ENCODE data around the gene NFIB. TPM values are rescaled to one million over a fixed set of nuclear protein-coding genes. Genes with fewer than 3 reads are reported as not detected.

The NFIB gene
- total RNA-seq, 1 donor from 2014 or later, result 9.4 TPM

DNA sequence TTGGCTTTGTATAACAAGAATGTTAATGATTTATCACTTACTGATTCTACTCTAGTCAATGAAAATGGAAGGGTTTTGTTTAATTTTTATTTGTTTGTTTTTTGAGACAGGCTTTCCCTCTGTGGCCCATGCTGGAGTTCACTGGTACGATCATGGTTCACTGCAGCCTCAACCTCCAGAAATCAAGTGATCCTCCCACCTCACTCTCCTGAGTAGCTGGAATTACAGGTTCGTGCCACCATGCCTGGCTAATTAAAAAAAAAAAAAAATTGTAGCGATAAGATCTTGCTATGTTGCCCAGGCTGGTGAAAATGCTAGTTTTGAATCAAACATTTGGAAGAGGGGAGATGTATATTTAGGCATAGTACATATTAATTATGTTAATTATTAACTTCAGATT is 209.4 kb downstream of the NFIB start:
- Histone ChIP-seq H3K9me3 (ENCODE audit: insufficient read depth, low read depth, low read length) (no peaks in the 10 kb centered on the region), H3K27ac (ENCODE audit: low read depth, low read length) (no peak overlapping the region), H3K4me1 (ENCODE audit: insufficient read depth, low read length) (no peaks in the 10 kb centered on the region), H3K36me3 (ENCODE audit: insufficient read depth, low read length) (no peaks in the 10 kb centered on the region), H3K4me2 (ENCODE audit: low read length) (no peak overlapping the region), H3K79me2 (ENCODE audit: insufficient read depth, low read length) (no peaks in the 10 kb centered on the region), H3K27me3 (ENCODE audit: insufficient read depth, low read length) (no peaks in the 10 kb centered on the region), H3K4me3 (ENCODE audit: insufficient read depth, low read depth, low read length) (no peak overlapping the region), H4K20me1 (ENCODE audit: insufficient read depth, low read length) (no peaks in the 10 kb centered on the region), H2AFZ (ENCODE audit: low read depth, low read length) (no peak overlapping the region), H3K9ac (ENCODE audit: low read length) (no peak overlapping the region)
- Mint-ChIP-seq H3K9me3 (ENCODE audit: unreplicated experiment) (no peaks in the 10 kb centered on the region), H3K36me3 (ENCODE audit: low read depth, unreplicated experiment) (no peaks in the 10 kb centered on the region), H3K27me3 (ENCODE audit: low read depth, unreplicated experiment) (no peaks in the 10 kb centered on the region), H3K4me3 (ENCODE audit: unreplicated experiment) (no peak overlapping the region), H3K4me1 (ENCODE audit: low read depth, unreplicated experiment) (peaks cover 6% of the 10 kb centered on the region), H3K27ac (ENCODE audit: unreplicated experiment) (no peak overlapping the region)
- FAIRE-seq, result no peak
- TF ChIP-seq, protein P1, sequence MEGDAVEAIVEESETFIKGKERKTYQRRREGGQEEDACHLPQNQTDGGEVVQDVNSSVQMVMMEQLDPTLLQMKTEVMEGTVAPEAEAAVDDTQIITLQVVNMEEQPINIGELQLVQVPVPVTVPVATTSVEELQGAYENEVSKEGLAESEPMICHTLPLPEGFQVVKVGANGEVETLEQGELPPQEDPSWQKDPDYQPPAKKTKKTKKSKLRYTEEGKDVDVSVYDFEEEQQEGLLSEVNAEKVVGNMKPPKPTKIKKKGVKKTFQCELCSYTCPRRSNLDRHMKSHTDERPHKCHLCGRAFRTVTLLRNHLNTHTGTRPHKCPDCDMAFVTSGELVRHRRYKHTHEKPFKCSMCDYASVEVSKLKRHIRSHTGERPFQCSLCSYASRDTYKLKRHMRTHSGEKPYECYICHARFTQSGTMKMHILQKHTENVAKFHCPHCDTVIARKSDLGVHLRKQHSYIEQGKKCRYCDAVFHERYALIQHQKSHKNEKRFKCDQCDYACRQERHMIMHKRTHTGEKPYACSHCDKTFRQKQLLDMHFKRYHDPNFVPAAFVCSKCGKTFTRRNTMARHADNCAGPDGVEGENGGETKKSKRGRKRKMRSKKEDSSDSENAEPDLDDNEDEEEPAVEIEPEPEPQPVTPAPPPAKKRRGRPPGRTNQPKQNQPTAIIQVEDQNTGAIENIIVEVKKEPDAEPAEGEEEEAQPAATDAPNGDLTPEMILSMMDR (IDR thresholded peaks at IDR 0.05; ENCODE audit: insufficient read depth, low read depth, low read length), result no peak
- TF ChIP-seq EZH2 (IDR thresholded peaks at IDR 0.05; ENCODE audit: insufficient read depth, low read length), result no peak
- no peak for DNase-seq (ENCODE audit: low read depth)

DNA sequence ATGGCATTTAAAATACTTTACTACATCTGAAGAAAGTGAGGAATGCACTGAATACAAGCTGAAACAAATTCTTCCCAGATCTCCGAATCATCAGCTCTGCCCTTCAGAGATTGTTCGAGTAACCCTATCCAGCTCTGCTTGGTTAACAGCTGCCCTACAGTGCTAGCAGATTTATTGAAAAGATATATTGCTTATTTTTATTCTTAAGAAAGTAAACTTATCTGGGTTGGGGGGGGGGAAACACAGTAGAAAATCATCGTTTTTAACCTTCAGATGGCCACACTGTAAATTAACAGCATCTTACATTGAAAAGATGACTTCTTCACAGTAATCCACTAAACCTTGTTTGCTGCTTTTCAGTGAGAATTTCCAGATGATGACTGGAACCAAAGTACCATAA is 210.8 kb downstream of the NFIB start:
- DNase-seq (ENCODE audit: low read depth) (peak; percentile 22), FAIRE-seq (no peak)
- Histone ChIP-seq H3K27me3 (ENCODE audit: insufficient read depth, low read length) (no peaks in the 10 kb centered on the region), H3K9me3 (ENCODE audit: insufficient read depth, low read depth, low read length) (no peaks in the 10 kb centered on the region), H3K9ac (ENCODE audit: low read length) (no peak overlapping the region), H2AFZ (ENCODE audit: low read depth, low read length) (no peak overlapping the region), H3K4me2 (ENCODE audit: low read length) (no peak overlapping the region), H3K4me1 (ENCODE audit: insufficient read depth, low read length) (peaks cover 9% of the 10 kb centered on the region), H3K27ac (ENCODE audit: low read depth, low read length) (no peak overlapping the region), H3K4me3 (ENCODE audit: insufficient read depth, low read depth, low read length) (no peak overlapping the region), H3K36me3 (ENCODE audit: insufficient read depth, low read length) (no peaks in the 10 kb centered on the region), H3K79me2 (ENCODE audit: insufficient read depth, low read length) (no peaks in the 10 kb centered on the region), H4K20me1 (ENCODE audit: insufficient read depth, low read length) (no peaks in the 10 kb centered on the region)
- Mint-ChIP-seq H3K9me3 (ENCODE audit: unreplicated experiment) (no peaks in the 10 kb centered on the region), H3K4me3 (ENCODE audit: unreplicated experiment) (no peak overlapping the region), H3K4me1 (ENCODE audit: low read depth, unreplicated experiment) (peaks cover 12% of the 10 kb centered on the region), H3K27me3 (ENCODE audit: low read depth, unreplicated experiment) (no peaks in the 10 kb centered on the region), H3K36me3 (ENCODE audit: low read depth, unreplicated experiment) (no peaks in the 10 kb centered on the region), H3K27ac (ENCODE audit: unreplicated experiment) (no peak overlapping the region)
- no peak for TF ChIP-seq EZH2 (IDR thresholded peaks at IDR 0.05; ENCODE audit: insufficient read depth, low read length)
- TF ChIP-seq, protein P1 (IDR thresholded peaks at IDR 0.05; ENCODE audit: insufficient read depth, low read depth, low read length), result no peak

DNA sequence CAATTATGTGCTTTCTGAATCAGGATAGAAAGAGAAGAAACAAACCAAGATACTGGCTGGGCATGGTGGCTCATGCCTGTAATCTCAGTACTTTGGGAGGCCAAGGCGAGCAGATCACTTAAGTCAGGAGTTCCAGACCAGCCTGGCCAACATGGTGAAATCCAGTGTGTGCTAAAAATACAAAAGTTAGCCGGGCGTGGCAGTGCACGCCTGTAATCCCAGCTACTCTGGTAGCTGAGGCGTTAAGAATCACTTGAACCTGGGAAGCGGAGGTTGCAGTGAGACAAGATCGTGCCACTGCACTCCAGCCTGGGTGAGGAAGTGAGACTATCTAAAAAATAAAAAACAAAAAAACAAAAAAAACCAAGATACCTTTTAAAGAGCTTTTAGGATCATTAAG is 214.2 kb downstream of the NFIB start:
- Histone ChIP-seq H3K9me3 (ENCODE audit: insufficient read depth, low read depth, low read length) (no peaks in the 10 kb centered on the region), H3K79me2 (ENCODE audit: insufficient read depth, low read length) (no peaks in the 10 kb centered on the region), H3K4me2 (ENCODE audit: low read length) (no peak overlapping the region), H2AFZ (ENCODE audit: low read depth, low read length) (no peak overlapping the region), H4K20me1 (ENCODE audit: insufficient read depth, low read length) (no peaks in the 10 kb centered on the region), H3K4me3 (ENCODE audit: insufficient read depth, low read depth, low read length) (no peak overlapping the region), H3K9ac (ENCODE audit: low read length) (no peak overlapping the region), H3K27me3 (ENCODE audit: insufficient read depth, low read length) (no peaks in the 10 kb centered on the region), H3K4me1 (ENCODE audit: insufficient read depth, low read length) (peaks cover 39% of the 10 kb centered on the region), H3K36me3 (ENCODE audit: insufficient read depth, low read length) (no peaks in the 10 kb centered on the region), H3K27ac (ENCODE audit: low read depth, low read length) (no peak overlapping the region)
- no peak overlapping the region for H3K27ac Mint-ChIP-seq (ENCODE audit: unreplicated experiment)
- H3K36me3 Mint-ChIP-seq (ENCODE audit: low read depth, unreplicated experiment), result no peaks in the 10 kb centered on the region
- TF ChIP-seq, protein P1 (IDR thresholded peaks at IDR 0.05; ENCODE audit: insufficient read depth, low read depth, low read length), result no peak
- no peak for TF ChIP-seq EZH2 (IDR thresholded peaks at IDR 0.05; ENCODE audit: insufficient read depth, low read length)
- no peak overlapping the region for H3K4me3 Mint-ChIP-seq (ENCODE audit: unreplicated experiment)
- H3K9me3 Mint-ChIP-seq (ENCODE audit: unreplicated experiment), result no peaks in the 10 kb centered on the region
- H3K27me3 Mint-ChIP-seq (ENCODE audit: low read depth, unreplicated experiment), result no peaks in the 10 kb centered on the region
- DNase-seq (ENCODE audit: low read depth), result no peak
- FAIRE-seq, result no peak
- H3K4me1 Mint-ChIP-seq (ENCODE audit: low read depth, unreplicated experiment), result peaks cover 21% of the 10 kb centered on the region
